ENCODE data around the gene HK1.
A peak's percentile ranks its signal among the peaks of the same experiment; 100 is the strongest.

Gene HK1

GRCh38 chr10:69419096-69419743, 140.9 kb downstream of the HK1 start:
- no peak for DNase-seq (ENCODE audit: low spot score)

- DNase-seq (ENCODE audit: low spot score) = no peak
These were observed 141.4 kb downstream of the HK1 start for GRCh38 chr10:69419744-69420126.

GRCh38 chr10:69421611-69422308, 143.5 kb downstream of the HK1 start:
- no peak for DNase-seq (ENCODE audit: low spot score)

GRCh38 chr10:69422676-69423075, 144.4 kb downstream of the HK1 start:
- DNase-seq (ENCODE audit: low spot score) = no peak

GRCh38 chr10:69425041-69425440, 146.7 kb downstream of the HK1 start:
- DNase-seq (ENCODE audit: low spot score) = no peak

GRCh38 chr10:69425511-69426298, 147.4 kb downstream of the HK1 start:
- DNase-seq (ENCODE audit: low spot score) = no peak

- peak; percentile 49 for DNase-seq (ENCODE audit: low spot score)
These were observed 148.1 kb downstream of the HK1 start for GRCh38 chr10:69426376-69426727.

GRCh38 chr10:69428165-69428564, 149.9 kb downstream of the HK1 start:
- DNase-seq (ENCODE audit: low spot score) = no peak

- DNase-seq (ENCODE audit: low spot score) = no peak
These were observed 155.9 kb downstream of the HK1 start for GRCh38 chr10:69434169-69434568.

GRCh38 chr10:69434926-69435325, 156.6 kb downstream of the HK1 start:
- DNase-seq (ENCODE audit: low spot score) = no peak

- DNase-seq (ENCODE audit: low spot score) = no peak
These were observed 157.7 kb downstream of the HK1 start for GRCh38 chr10:69435966-69436520.

- DNase-seq (ENCODE audit: low spot score) = no peak
These were observed 159.3 kb downstream of the HK1 start for GRCh38 chr10:69437321-69438259.

- DNase-seq (ENCODE audit: low spot score) = peak; percentile 45
These were observed 160.4 kb downstream of the HK1 start for GRCh38 chr10:69438536-69439349.

- peak; percentile 76 for DNase-seq (ENCODE audit: low spot score)
These were observed 161.0 kb downstream of the HK1 start for GRCh38 chr10:69439350-69439739.

GRCh38 chr10:69439813-69440506, 161.7 kb downstream of the HK1 start:
- DNase-seq (ENCODE audit: low spot score) = no peak

GRCh38 chr10:69443354-69443753, 165.1 kb downstream of the HK1 start:
- DNase-seq (ENCODE audit: low spot score) = no peak

GRCh38 chr10:69445041-69445440, 166.7 kb downstream of the HK1 start:
- no peak for DNase-seq (ENCODE audit: low spot score)

- no peak for DNase-seq (ENCODE audit: low spot score)
These were observed 167.9 kb downstream of the HK1 start for GRCh38 chr10:69446229-69446628.

GRCh38 chr10:69446650-69447151, 168.4 kb downstream of the HK1 start:
- peak; percentile 66 for DNase-seq (ENCODE audit: low spot score)

GRCh38 chr10:69449841-69450240, 171.5 kb downstream of the HK1 start:
- peak; percentile 48 for DNase-seq (ENCODE audit: low spot score)
